Thyroid gland (tissue), 4 donors: ENCODE data around the gene ATF5.

Experiments used
- CTCF ChIP-seq, 6 experiments: fragments of 200-600 bp in 3 of 6; fragments of 450-650 bp in 3 of 6; sonication (generic) in 3 of 6; IDR thresholded peaks; one replicate each; pipeline ENCODE4 v1.5.1; 2016 to 2019; ENCODE audit warnings: antibody characterized with exemption in 6 of 6, mild to moderate bottlenecking in 2 of 6, inconsistent platforms in 1 of 6, moderate library complexity in 1 of 6
- POLR2A ChIP-seq, 2 donors: fragments of 450-650 bp; IDR thresholded peaks; one replicate each; pipeline ENCODE4 v1.6.1; 2017; ENCODE audit warnings: antibody characterized with exemption in 2 of 2, mild to moderate bottlenecking in 2 of 2, moderate library complexity in 1 of 2

- TF ChIP-seq CTCF (IDR thresholded peaks at IDR 0.05) (no peak), POLR2A (IDR thresholded peaks at IDR 0.05) (no peak)
Measured at GRCh38 chr19:49949742-49950589, 21.0 kb downstream of the ATF5 start.
